Activated B cell treated with CpG ODN at 0.5 μM for 24 hours (primary cell): ENCODE measurements around the gene MKX. TPM values are rescaled to one million over a fixed set of nuclear protein-coding genes. Genes with fewer than 3 reads are reported as not detected.

Source experiments
- ATAC-seq: fragments of 200-7000 bp; cut with Tn5 transposase; one replicate; pipeline ENCODE4 v1.10.0; 2021; ENCODE audit warnings: low read depth, mild to moderate bottlenecking, moderate library complexity
- CTCF ChIA-PET: fragments of 350-600 bp; sonication (Branson Sonifier 250); formaldehyde crosslinking; loops from one replicate; lab custom pipeline; 2021; ENCODE audit warnings: antibody characterized with exemption; lab: Charles Lee
- POLR2A ChIA-PET: fragments of 350-600 bp; sonication (Branson Sonifier 250); formaldehyde crosslinking; loops from one replicate; lab custom pipeline; 2021; ENCODE audit warnings: antibody characterized with exemption; lab: Charles Lee
- DNase-seq: peaks from one replicate; pipeline ENCODE4 v3.0.0; 2022
- H3K27ac Mint-ChIP-seq: one replicate; pipeline ENCODE4 v1.8.0; 2020; ENCODE audit warnings: mixed read lengths
- H3K27me3 Mint-ChIP-seq: one replicate; pipeline ENCODE4 v1.8.0; 2021; ENCODE audit warnings: mixed read lengths
- H3K36me3 Mint-ChIP-seq: one replicate; pipeline ENCODE4 v1.8.0; 2021; ENCODE audit warnings: low read depth, mixed read lengths
- H3K4me1 Mint-ChIP-seq: one replicate; pipeline ENCODE4 v1.8.0; 2021; ENCODE audit warnings: mixed read lengths
- H3K4me3 Mint-ChIP-seq: one replicate; pipeline ENCODE4 v1.8.0; 2020; ENCODE audit warnings: mild to moderate bottlenecking, mixed read lengths
- H3K9me3 Mint-ChIP-seq: one replicate; pipeline ENCODE4 v1.8.0; 2020; ENCODE audit warnings: mixed read lengths
- CTCF ChIP-seq: fragments of 200-600 bp; IDR thresholded peaks from one replicate; pipeline ENCODE4 v1.8.0; 2022; ENCODE audit warnings: antibody characterized with exemption, mild to moderate bottlenecking
- intact Hi-C: fragments of 100-400 bp; cut with micrococcal nuclease; formaldehyde crosslinking; loops from one replicate; pipeline ENCODE4 v1.15.1; 2024
- total RNA-seq: library from RNA; stranded (reverse); gene quantifications from 2 replicates; pipeline ENCODE4 v1.2.3, GENCODE V29; 2022

Gene MKX
- total RNA-seq, 1 donor from 2014 or later: not detected

GRCh38 chr10:27741173-27742091, 4.2 kb downstream of the MKX start:
- H3K4me1 Mint-ChIP-seq: peaks cover 23% of the 10 kb centered on the region
- intact Hi-C loops: loop anchor here (1.0 to 10.0 kb wide), 8 partner anchors 237 to 1527 kb away; partner anchors contain the start of genes BAMBI, GAD2, MPP7 and RAB18
- H3K36me3 Mint-ChIP-seq: no peaks in the 10 kb centered on the region
- H3K27me3 Mint-ChIP-seq: peaks cover 56% of the 10 kb centered on the region
- POLR2A ChIA-PET: no interaction called here
- H3K27ac Mint-ChIP-seq: no peak overlapping the region
- DNase-seq (no peak), ATAC-seq (no peak)
- CTCF ChIA-PET: interaction anchor here (0.8 to 3.5 kb wide), 6 partner anchors 8 to 652 kb away, joined by 4 to 11 read pairs (median 6); no protein-coding TSS in a partner anchor
- H3K4me3 Mint-ChIP-seq: peak overlapping the region; percentile 69
- H3K9me3 Mint-ChIP-seq: no peaks in the 10 kb centered on the region
- TF ChIP-seq CTCF: no peak

GRCh38 chr10:27736396-27736795, 9.2 kb downstream of the MKX start:
- DNase-seq: no peak
- Mint-ChIP-seq H3K4me3 (no peak overlapping the region), H3K27me3 (peaks cover 45% of the 10 kb centered on the region), H3K9me3 (no peaks in the 10 kb centered on the region), H3K36me3 (no peaks in the 10 kb centered on the region), H3K27ac (no peak overlapping the region), H3K4me1 (no peaks in the 10 kb centered on the region)
- TF ChIP-seq CTCF: no peak
- POLR2A ChIA-PET: no interaction called here
- intact Hi-C loops: no loop called here
- CTCF ChIA-PET: no interaction called here
- ATAC-seq: no peak

- no peaks in the 10 kb centered on the region for H3K9me3 Mint-ChIP-seq
- H3K4me1 Mint-ChIP-seq: peaks cover under 1% of the 10 kb centered on the region
- no peak for TF ChIP-seq CTCF
- no peaks in the 10 kb centered on the region for H3K36me3 Mint-ChIP-seq
- intact Hi-C loops: no loop called here
- H3K4me3 Mint-ChIP-seq: no peak overlapping the region
- CTCF ChIA-PET: no interaction called here
- no peak for ATAC-seq
- H3K27me3 Mint-ChIP-seq: peaks cover 22% of the 10 kb centered on the region
- H3K27ac Mint-ChIP-seq: no peak overlapping the region
- POLR2A ChIA-PET: no interaction called here
- DNase-seq: no peak
Measured at GRCh38 chr10:27730041-27730440, 15.6 kb downstream of the MKX start.

- Mint-ChIP-seq H3K9me3 (no peaks in the 10 kb centered on the region), H3K4me1 (peaks cover 3% of the 10 kb centered on the region), H3K27me3 (peaks cover 18% of the 10 kb centered on the region), H3K36me3 (no peaks in the 10 kb centered on the region), H3K4me3 (no peak overlapping the region), H3K27ac (no peak overlapping the region)
- no peak for ATAC-seq
- ChIA-PET CTCF (interaction anchor here (0.6 kb wide), 1 partner anchor 659 kb away, joined by 3 read pairs; no protein-coding TSS in a partner anchor), POLR2A (no interaction called here)
- intact Hi-C loops: no loop called here
- TF ChIP-seq CTCF: no peak
- no peak for DNase-seq
Measured at GRCh38 chr10:27728338-27728737, 17.3 kb downstream of the MKX start.

GRCh38 chr10:27724287-27724686, 21.3 kb downstream of the MKX start:
- CTCF ChIA-PET: no interaction called here
- Mint-ChIP-seq H3K27ac (no peak overlapping the region), H3K4me1 (peaks cover 3% of the 10 kb centered on the region), H3K4me3 (no peak overlapping the region), H3K27me3 (peaks cover 13% of the 10 kb centered on the region), H3K9me3 (no peaks in the 10 kb centered on the region), H3K36me3 (no peaks in the 10 kb centered on the region)
- no peak for TF ChIP-seq CTCF
- ATAC-seq: no peak
- intact Hi-C loops: no loop called here
- POLR2A ChIA-PET: interaction anchor here (0.7 kb wide), 1 partner anchor 1532 kb away, joined by 7 read pairs; no protein-coding TSS in a partner anchor
- no peak for DNase-seq
